SK-N-SH treated with all-trans-retinoic acid at 6 μM for 48 hours (cell line): ENCODE measurements around the gene LINGO3.

Experiments
- ARNTL ChIP-seq: fragments of 450-650 bp; formaldehyde crosslinking; IDR thresholded peaks from 2 replicates; pipeline ENCODE4 v1.5.0; 2020; ENCODE audit warnings: low read depth, mild to moderate bottlenecking, moderate library complexity, borderline replicate concordance
- BACH2 ChIP-seq: fragments of 250-450 bp; sonication (Bioruptor Pico); IDR thresholded peaks from 2 replicates; pipeline ENCODE4 v1.9.0; 2021; ENCODE audit warnings: mild to moderate bottlenecking, borderline replicate concordance
- CREB5 ChIP-seq: fragments of 250-450 bp; sonication (Bioruptor Pico); IDR thresholded peaks from 2 replicates; pipeline ENCODE4 v1.5.1; 2020; ENCODE audit warnings: low read depth, mild to moderate bottlenecking, moderate library complexity
- ESRRG ChIP-seq: fragments of 250-450 bp; sonication (Bioruptor Pico); IDR thresholded peaks from 2 replicates; pipeline ENCODE4 v1.6.1; 2021; ENCODE audit warnings: mild to moderate bottlenecking
- OSR1 ChIP-seq: fragments of 250-450 bp; sonication (Bioruptor Pico); IDR thresholded peaks from 2 replicates; pipeline ENCODE4 v1.8.0; 2022; ENCODE audit warnings: moderate library complexity, mild to moderate bottlenecking, inconsistent platforms
- POU6F1 ChIP-seq: fragments of 250-450 bp; sonication (Bioruptor Pico); IDR thresholded peaks from 2 replicates; pipeline ENCODE4 v1.8.0; 2021; ENCODE audit warnings: low read depth, mild to moderate bottlenecking, moderate library complexity, borderline replicate concordance
- TCF4 ChIP-seq: fragments of 250-450 bp; sonication (Bioruptor Pico); IDR thresholded peaks from 2 replicates; pipeline ENCODE4 v1.8.0; 2021; ENCODE audit warnings: mild to moderate bottlenecking, moderate library complexity, borderline replicate concordance
- ZFP3 ChIP-seq: fragments of 250-450 bp; sonication (Bioruptor Pico); IDR thresholded peaks from 2 replicates; pipeline ENCODE4 v1.5.0; 2020; ENCODE audit warnings: mild to moderate bottlenecking, moderate library complexity
- ZNF565 ChIP-seq: fragments of 450-650 bp; formaldehyde crosslinking; conservative IDR thresholded peaks from 2 replicates; pipeline ENCODE4 v1.5.0; 2020; ENCODE audit warnings: low read depth, mild to moderate bottlenecking, moderate library complexity
- ZNF70 ChIP-seq: fragments of 450-650 bp; formaldehyde crosslinking; IDR thresholded peaks from 2 replicates; pipeline ENCODE4 v1.5.0; 2020; ENCODE audit warnings: mild to moderate bottlenecking, moderate library complexity
- TF ChIP-seq, protein P1 (sequence below): fragments of 250-450 bp; sonication (Bioruptor Pico); IDR thresholded peaks from 2 replicates; pipeline ENCODE4 v1.5.0; 2020; ENCODE audit warnings: mild to moderate bottlenecking, moderate library complexity
- TF ChIP-seq, protein P2 (sequence below): fragments of 250-450 bp; sonication (Bioruptor Pico); IDR thresholded peaks from 2 replicates; pipeline ENCODE4 v1.8.0; 2020; ENCODE audit warnings: mild to moderate bottlenecking, moderate library complexity, borderline replicate concordance
- TF ChIP-seq, protein P3 (sequence below): fragments of 250-450 bp; sonication (Bioruptor Pico); IDR thresholded peaks from 2 replicates; pipeline ENCODE4 v1.5.1; 2021; ENCODE audit warnings: mild to moderate bottlenecking, moderate library complexity

- TF ChIP-seq, protein P1, sequence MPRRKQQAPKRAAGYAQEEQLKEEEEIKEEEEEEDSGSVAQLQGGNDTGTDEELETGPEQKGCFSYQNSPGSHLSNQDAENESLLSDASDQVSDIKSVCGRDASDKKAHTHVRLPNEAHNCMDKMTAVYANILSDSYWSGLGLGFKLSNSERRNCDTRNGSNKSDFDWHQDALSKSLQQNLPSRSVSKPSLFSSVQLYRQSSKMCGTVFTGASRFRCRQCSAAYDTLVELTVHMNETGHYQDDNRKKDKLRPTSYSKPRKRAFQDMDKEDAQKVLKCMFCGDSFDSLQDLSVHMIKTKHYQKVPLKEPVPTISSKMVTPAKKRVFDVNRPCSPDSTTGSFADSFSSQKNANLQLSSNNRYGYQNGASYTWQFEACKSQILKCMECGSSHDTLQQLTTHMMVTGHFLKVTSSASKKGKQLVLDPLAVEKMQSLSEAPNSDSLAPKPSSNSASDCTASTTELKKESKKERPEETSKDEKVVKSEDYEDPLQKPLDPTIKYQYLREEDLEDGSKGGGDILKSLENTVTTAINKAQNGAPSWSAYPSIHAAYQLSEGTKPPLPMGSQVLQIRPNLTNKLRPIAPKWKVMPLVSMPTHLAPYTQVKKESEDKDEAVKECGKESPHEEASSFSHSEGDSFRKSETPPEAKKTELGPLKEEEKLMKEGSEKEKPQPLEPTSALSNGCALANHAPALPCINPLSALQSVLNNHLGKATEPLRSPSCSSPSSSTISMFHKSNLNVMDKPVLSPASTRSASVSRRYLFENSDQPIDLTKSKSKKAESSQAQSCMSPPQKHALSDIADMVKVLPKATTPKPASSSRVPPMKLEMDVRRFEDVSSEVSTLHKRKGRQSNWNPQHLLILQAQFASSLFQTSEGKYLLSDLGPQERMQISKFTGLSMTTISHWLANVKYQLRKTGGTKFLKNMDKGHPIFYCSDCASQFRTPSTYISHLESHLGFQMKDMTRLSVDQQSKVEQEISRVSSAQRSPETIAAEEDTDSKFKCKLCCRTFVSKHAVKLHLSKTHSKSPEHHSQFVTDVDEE (CRISPR knock-in tag), result no peak
- TF ChIP-seq ARNTL (CRISPR knock-in tag), result no peak
- TF ChIP-seq OSR1 (CRISPR knock-in tag), result no peak
- no peak for TF ChIP-seq ZFP3 (CRISPR knock-in tag)
- no peak for TF ChIP-seq ZNF565
- TF ChIP-seq, protein P2, sequence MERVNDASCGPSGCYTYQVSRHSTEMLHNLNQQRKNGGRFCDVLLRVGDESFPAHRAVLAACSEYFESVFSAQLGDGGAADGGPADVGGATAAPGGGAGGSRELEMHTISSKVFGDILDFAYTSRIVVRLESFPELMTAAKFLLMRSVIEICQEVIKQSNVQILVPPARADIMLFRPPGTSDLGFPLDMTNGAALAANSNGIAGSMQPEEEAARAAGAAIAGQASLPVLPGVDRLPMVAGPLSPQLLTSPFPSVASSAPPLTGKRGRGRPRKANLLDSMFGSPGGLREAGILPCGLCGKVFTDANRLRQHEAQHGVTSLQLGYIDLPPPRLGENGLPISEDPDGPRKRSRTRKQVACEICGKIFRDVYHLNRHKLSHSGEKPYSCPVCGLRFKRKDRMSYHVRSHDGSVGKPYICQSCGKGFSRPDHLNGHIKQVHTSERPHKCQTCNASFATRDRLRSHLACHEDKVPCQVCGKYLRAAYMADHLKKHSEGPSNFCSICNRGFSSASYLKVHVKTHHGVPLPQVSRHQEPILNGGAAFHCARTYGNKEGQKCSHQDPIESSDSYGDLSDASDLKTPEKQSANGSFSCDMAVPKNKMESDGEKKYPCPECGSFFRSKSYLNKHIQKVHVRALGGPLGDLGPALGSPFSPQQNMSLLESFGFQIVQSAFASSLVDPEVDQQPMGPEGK (CRISPR knock-in tag), result no peak
- TF ChIP-seq ZNF70 (CRISPR knock-in tag), result no peak
- TF ChIP-seq POU6F1 (CRISPR knock-in tag), result no peak
- TF ChIP-seq CREB5 (CRISPR knock-in tag), result no peak
- no peak for TF ChIP-seq ESRRG (CRISPR knock-in tag)
- TF ChIP-seq BACH2 (CRISPR knock-in tag), result no peak
- TF ChIP-seq TCF4 (CRISPR knock-in tag), result no peak
- TF ChIP-seq, protein P3, sequence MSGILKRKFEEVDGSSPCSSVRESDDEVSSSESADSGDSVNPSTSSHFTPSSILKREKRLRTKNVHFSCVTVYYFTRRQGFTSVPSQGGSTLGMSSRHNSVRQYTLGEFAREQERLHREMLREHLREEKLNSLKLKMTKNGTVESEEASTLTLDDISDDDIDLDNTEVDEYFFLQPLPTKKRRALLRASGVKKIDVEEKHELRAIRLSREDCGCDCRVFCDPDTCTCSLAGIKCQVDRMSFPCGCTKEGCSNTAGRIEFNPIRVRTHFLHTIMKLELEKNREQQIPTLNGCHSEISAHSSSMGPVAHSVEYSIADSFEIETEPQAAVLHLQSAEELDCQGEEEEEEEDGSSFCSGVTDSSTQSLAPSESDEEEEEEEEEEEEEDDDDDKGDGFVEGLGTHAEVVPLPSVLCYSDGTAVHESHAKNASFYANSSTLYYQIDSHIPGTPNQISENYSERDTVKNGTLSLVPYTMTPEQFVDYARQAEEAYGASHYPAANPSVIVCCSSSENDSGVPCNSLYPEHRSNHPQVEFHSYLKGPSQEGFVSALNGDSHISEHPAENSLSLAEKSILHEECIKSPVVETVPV (CRISPR knock-in tag), result no peak
Measured at GRCh38 chr19:2327773-2328400, 19.9 kb upstream of the LINGO3 start.
